ENCODE data around the gene LMCD1.

DNA sequence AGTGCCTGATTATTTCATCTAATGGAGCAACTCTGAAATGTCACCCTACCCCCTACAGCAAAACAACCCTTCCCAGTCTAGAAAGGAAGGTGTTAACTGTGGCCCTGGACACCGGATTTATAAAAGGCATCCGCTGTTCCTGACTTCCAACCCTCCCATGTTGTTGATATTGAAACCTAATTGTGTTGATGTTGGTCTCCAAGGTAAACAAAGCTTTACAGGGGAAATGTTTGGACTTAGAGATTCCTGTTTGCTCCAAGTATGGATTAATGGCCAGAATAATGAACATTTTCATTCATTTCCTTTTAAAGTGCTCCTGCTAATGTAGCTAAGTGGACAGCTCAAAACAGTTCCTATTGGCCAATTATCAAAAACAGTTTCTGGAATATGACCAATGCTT lies 19.4 kb upstream of the LMCD1 start:
- TF ChIP-seq, protein P1, sequence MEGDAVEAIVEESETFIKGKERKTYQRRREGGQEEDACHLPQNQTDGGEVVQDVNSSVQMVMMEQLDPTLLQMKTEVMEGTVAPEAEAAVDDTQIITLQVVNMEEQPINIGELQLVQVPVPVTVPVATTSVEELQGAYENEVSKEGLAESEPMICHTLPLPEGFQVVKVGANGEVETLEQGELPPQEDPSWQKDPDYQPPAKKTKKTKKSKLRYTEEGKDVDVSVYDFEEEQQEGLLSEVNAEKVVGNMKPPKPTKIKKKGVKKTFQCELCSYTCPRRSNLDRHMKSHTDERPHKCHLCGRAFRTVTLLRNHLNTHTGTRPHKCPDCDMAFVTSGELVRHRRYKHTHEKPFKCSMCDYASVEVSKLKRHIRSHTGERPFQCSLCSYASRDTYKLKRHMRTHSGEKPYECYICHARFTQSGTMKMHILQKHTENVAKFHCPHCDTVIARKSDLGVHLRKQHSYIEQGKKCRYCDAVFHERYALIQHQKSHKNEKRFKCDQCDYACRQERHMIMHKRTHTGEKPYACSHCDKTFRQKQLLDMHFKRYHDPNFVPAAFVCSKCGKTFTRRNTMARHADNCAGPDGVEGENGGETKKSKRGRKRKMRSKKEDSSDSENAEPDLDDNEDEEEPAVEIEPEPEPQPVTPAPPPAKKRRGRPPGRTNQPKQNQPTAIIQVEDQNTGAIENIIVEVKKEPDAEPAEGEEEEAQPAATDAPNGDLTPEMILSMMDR (IDR thresholded peaks at IDR 0.05): no peak
- TF ChIP-seq POLR2A (IDR thresholded peaks at IDR 0.05; ENCODE audit: low read depth) (no peak), POLR2AphosphoS5 (IDR thresholded peaks at IDR 0.05) (no peak)
